HG02610 (cell line): ENCODE measurements around the gene NPR1.
"Not testable (repeated sequence)": the region's sequence is repeated elsewhere in the genome, so short reads cannot be mapped to it uniquely, and the experiment has no call there.

Source experiments
- ATAC-seq: cut with Tn5 transposase; IDR thresholded peaks from one replicate; pipeline ENCODE4 v1.9.1; 2021; ENCODE audit warnings: mild to moderate bottlenecking, moderate library complexity; ENCODE audit not compliant: unreplicated experiment

NPR1 gene

GRCh38 chr1:153649137-153649862 lies 29.2 kb upstream of the NPR1 start:
- ATAC-seq, result no peak

- ATAC-seq, result no peak
Observed at GRCh38 chr1:153649863-153650235, 28.6 kb upstream of the NPR1 start.

- ATAC-seq, result no peak
Observed at GRCh38 chr1:153651771-153652170, 26.7 kb upstream of the NPR1 start.

GRCh38 chr1:153652805-153653500 lies 25.5 kb upstream of the NPR1 start:
- ATAC-seq, result no peak

GRCh38 chr1:153655333-153655732 lies 23.2 kb upstream of the NPR1 start:
- ATAC-seq, result no peak

- ATAC-seq, result peak; percentile 88
Observed at GRCh38 chr1:153658400-153659174, 19.9 kb upstream of the NPR1 start, which contains the start of gene SNAPIN. Gene SNAPIN, plus strand, starts transcription at chr1:153658703. Its CDS starts 41 bp downstream, at chr1:153658744.

- no peak for ATAC-seq
Observed at GRCh38 chr1:153659175-153659534, 19.3 kb upstream of the NPR1 start.

GRCh38 chr1:153659656-153660055 lies 18.8 kb upstream of the NPR1 start:
- ATAC-seq, result no peak

- ATAC-seq, result no peak
Observed at GRCh38 chr1:153661111-153661708, 17.3 kb upstream of the NPR1 start.

GRCh38 chr1:153662269-153662668 lies 16.2 kb upstream of the NPR1 start:
- ATAC-seq, result no peak

- no peak for ATAC-seq
Observed at GRCh38 chr1:153663211-153663610, 15.3 kb upstream of the NPR1 start.

GRCh38 chr1:153667439-153667838 lies 11.0 kb upstream of the NPR1 start:
- ATAC-seq, result no peak

GRCh38 chr1:153668672-153669071 lies 9.8 kb upstream of the NPR1 start:
- ATAC-seq, result not testable (repeated sequence)

- no peak for ATAC-seq
Observed at GRCh38 chr1:153669606-153670005, 8.9 kb upstream of the NPR1 start.

GRCh38 chr1:153670257-153670858 lies 8.1 kb upstream of the NPR1 start:
- ATAC-seq, result no peak

- peak; percentile 94 for ATAC-seq
Observed at GRCh38 chr1:153670859-153671627, 7.4 kb upstream of the NPR1 start, which contains the start of gene ILF2. Gene ILF2, minus strand, starts transcription at chr1:153670993. Its CDS starts 71 bp downstream, at chr1:153670922.

GRCh38 chr1:153671628-153672353 lies 6.7 kb upstream of the NPR1 start:
- ATAC-seq, result peak; percentile 11

- no peak for ATAC-seq
Observed at GRCh38 chr1:153673511-153673910, 5.0 kb upstream of the NPR1 start.
